ENCODE measurements around the gene SGSM2.

- TF ChIP-seq CTCF (IDR thresholded peaks at IDR 0.05 in 8 of 11, conservative IDR thresholded peaks at IDR 0.05 in 3 of 11) (peak; percentile 92 to 100 (median 98)), POLR2AphosphoS5 (IDR thresholded peaks at IDR 0.05) (peak in 2 of 3 donors; percentile 61 to 75)
Measured at GRCh38 chr17:2416010-2416734, 78.9 kb downstream of the SGSM2 start.
